ENCODE results near the gene SYNPR.

GRCh38 chr3:63613561-63613960, 335.5 kb downstream of the SYNPR start:
- no peak for TF ChIP-seq POLR2AphosphoS5 (IDR thresholded peaks at IDR 0.05)
- TF ChIP-seq POLR2A (IDR thresholded peaks at IDR 0.05), result no peak
- TF ChIP-seq, protein P1, sequence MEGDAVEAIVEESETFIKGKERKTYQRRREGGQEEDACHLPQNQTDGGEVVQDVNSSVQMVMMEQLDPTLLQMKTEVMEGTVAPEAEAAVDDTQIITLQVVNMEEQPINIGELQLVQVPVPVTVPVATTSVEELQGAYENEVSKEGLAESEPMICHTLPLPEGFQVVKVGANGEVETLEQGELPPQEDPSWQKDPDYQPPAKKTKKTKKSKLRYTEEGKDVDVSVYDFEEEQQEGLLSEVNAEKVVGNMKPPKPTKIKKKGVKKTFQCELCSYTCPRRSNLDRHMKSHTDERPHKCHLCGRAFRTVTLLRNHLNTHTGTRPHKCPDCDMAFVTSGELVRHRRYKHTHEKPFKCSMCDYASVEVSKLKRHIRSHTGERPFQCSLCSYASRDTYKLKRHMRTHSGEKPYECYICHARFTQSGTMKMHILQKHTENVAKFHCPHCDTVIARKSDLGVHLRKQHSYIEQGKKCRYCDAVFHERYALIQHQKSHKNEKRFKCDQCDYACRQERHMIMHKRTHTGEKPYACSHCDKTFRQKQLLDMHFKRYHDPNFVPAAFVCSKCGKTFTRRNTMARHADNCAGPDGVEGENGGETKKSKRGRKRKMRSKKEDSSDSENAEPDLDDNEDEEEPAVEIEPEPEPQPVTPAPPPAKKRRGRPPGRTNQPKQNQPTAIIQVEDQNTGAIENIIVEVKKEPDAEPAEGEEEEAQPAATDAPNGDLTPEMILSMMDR (IDR thresholded peaks at IDR 0.05), result no peak
